GM21619 (cell line): ENCODE measurements around the gene CLDN22.

Experiments used
- ATAC-seq: cut with Tn5 transposase; IDR thresholded peaks from one replicate; pipeline ENCODE4 v1.9.1; 2021; ENCODE audit not compliant: unreplicated experiment

The CLDN22 gene

DNA sequence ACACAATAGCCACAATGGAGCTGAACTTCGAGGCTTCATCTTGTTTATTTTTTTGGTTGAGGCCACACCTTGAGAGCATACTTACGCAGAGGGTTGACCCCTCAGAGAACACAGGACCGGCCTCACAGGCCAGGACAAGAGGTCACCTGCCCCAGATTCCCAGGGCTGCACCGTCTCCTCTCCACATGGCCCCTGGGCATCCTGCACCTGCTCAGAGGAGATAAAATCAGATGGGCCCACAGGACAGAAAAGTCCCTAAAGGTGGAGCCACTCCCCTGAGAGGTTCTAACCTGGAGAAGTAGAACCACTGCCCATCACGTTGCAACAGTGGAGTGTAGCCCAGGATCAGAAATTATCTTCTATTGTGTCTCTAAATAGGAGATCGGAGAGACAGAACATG, 3.2 kb upstream of the CLDN22 start:
- ATAC-seq = no peak

DNA sequence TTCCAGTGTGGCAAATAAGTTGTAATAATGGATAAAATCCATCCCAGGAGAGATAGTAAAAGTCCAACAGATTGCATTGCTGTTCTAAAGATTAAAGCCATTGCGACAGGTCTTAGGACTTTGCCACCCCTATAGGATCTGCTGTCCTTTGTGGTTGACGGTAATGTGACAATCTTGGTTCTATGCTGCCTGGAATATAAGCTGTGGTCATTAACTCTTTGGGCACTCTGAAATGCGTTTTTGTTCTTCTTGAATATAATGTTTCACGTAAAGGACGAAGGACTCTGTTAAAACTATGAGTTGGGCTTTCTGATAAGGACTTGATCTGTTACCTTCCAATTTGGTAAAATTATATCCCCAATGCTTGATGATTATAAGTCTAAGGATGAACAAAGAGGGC, 2.2 kb upstream of the CLDN22 start, which contains the start of gene CLDN24:
TSS of gene CLDN24 (minus strand) at position 101 of the 400 bp plus-strand sequence. CDS start at position 101, 0 bp downstream.
- ATAC-seq = no peak

DNA sequence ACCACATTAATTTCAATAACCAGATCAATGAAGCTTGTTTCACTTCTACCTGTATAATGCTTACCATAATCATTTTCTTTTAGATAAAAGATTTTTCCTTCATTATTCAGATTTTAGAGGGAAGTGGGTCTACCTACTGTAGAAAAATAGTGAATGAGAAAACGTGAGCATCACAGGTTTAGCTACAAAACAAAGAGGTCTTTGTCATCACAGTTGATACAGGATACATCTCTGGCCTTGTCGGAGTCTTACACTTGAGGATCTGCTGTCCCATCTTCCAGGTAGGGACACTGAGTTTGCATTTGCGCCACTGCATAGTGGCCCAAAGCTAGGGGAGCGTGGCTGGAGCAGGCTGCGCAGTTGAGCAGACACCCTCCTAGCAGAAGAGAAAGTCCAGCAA, 1.4 kb upstream of the CLDN22 start:
- ATAC-seq = no peak

DNA sequence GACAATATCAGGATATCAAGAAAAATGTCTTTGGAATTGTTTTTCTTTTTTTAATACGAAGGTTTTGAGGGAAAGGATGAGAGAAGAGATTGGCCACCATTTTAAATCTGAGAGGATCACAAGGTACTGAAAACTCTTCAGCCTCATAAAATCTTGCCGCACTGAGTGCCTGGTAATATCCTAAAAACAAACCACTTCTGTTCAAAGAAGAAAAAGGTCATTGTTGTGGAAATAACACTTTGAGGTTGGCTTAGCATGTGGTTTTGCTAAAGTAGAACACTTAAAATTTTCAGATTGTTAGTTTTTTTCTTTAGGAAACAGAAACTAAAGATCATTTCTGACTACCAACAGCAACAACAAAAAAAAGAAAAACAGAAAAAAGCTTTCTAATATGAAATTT, 1.0 kb upstream of the CLDN22 start:
- peak; percentile 66 for ATAC-seq

DNA sequence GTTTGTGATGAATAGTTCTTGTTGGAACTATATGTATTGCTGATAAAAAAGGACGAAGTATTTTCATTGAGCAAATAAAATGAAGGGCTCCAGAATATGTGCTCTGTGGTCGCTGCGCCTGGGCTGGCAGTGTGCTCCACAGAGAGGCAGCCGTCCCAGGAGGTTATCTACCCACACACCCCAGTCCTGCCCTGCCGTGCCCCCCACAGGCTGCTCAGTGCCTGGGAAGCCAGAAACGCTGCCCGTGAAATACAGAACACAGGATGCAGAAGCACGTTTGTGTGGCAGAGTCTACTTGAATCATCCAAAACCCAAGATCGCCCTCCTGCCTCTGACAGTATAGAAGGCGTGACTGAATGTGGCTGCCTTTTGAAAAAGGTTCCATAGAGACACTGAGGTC, 1.4 kb downstream of the CLDN22 start:
- no peak for ATAC-seq

DNA sequence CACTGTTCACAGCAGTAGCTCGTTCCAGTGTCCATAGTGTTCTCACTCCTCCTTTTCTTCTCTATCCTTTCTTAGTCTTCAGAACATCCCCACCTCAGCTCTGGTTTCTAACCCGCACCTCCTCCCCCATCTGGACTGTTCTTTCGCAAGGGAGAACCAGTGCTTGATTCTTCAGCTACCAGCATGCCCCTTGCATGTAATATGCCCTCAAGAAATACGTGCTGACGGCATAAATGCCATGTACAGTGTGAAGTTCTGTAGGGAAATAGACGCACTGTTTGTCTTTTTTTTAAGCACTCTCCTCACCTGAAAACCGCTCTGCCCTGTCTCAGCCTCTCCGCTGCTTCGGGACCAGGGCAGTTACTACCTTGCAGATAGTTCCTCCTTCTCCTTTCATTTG, 5.3 kb downstream of the CLDN22 start:
- ATAC-seq = no peak

DNA sequence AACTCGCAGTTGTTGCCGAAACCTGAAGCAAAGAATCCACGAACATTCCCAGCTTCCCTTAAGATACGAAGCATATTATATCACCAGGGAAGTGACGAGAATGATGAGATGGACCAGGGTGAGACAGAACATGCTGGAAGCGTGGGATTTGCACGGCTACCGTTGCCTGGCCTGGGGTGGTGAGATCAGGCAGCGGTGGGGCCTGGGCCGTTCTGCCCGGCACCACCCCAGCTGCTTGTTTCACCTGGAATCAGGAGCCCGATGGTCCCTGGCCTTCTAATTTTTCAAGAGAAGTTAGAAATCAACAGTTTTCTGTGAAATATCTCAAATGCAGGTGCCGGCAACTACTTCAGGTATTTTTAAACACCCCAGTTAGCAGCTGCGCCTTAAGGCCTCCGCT, 5.7 kb downstream of the CLDN22 start:
- no peak for ATAC-seq

DNA sequence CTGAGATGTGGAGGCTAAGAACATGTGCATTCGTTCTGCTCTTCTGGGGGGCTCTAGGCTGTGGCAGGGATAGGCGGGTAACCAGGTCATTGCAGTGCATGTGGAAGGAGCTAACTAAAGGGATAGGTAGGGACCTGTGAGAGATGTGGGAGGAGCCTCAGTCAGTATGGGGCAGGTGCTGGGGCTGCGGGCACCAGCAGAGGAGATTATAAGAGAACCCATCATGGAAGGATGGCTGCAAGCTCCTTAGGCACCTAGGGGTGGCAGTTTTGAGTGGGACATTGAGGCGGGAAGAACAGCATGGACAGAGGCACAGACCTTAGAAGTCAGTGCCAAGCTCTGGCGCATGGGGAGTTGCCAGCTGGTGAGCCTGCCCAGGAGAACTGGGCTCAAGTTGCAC, 7.2 kb downstream of the CLDN22 start:
- ATAC-seq = no peak

DNA sequence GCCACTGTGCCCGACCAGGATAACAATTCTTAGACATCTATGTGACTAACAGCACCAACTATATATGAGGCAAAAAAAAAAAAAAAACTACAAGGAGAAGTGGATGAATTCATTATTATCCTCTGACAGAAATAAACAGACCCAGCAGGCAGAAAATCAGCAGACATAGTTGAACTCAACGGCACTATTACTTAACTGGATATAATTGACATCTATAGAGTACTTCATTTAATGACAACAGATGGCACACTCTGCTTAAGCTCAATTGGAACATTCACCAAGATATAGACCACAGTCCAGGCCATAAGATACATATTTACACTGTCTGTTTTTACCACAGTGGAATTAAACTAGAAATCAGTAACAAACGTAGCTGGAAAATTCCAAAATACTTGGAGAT, 13.3 kb downstream of the CLDN22 start:
- ATAC-seq = no peak

DNA sequence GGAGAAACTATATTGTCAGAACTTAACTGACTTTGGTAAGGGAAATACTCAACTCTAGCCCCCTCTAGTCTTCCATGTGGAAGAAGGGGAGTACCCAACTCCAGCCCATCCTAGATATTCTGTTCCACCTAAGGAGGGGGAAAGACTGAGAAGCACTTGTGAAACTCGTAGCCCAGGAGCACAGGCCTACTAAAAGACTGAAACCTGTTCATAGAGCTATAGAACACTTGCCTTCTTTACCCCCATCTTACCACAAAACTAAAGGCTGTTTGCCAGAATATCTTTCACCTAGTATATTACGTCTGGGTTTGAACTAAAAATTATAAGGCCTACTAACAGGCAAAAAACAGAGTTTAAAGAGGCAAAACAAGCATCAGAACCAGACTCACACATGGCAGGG, 15.5 kb downstream of the CLDN22 start:
- no peak for ATAC-seq

DNA sequence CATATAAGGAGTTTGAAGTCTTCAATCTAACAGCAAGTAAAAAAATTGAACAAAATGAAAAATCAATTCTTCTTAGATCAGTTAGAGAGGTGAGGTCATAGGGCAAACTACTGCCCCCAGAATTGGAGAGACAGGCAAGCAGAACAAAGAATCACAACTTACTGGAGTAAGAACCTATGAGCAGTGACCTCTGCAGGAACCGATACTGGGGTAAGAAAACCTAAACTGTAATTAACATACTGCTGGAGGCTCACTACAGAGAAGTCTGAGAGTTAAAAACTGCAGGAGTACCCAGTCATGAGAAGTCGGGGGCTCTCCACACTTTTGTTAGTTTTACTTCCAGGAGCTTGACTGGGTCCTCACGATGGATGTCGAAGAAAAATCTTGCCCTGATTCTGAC, 16.0 kb downstream of the CLDN22 start:
- ATAC-seq = peak; percentile 44

DNA sequence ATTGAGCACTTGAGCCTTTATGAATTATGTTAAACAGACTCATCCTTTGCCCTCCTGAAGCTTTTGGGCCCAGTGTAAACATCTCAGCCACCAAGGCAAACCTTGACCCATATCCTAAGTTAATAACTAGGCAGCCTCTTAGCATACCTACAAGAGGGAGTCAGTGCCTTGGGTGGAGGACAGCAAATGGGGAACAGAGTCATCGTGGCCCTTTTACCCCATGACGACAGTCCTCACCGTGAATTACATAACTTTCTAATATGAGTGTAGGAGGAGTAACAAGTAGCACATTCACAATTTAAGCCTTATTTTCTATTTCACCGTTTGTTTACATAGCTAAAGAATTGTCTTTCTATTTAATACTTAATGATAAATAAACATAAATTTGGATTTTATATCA, 16.8 kb downstream of the CLDN22 start:
- ATAC-seq = no peak

DNA sequence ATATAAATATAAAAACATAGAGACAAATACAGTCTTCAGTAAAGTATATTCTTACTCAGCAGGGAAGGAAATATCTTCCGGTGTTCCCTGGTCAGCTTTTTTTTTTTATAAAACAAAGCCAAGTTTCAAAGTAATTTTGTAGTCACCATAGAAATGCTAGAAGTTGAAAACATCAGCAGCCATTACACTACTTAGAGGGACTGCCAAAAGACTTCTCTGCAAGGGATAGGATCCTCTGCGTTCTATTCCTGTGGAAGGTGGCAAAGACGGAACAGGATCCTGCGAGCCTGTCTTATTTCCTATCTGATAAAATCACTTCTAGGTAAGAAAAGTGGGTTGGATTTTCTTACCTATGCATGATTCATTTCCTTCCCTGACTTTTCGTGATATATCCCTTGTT, 19.4 kb downstream of the CLDN22 start:
- no peak for ATAC-seq

DNA sequence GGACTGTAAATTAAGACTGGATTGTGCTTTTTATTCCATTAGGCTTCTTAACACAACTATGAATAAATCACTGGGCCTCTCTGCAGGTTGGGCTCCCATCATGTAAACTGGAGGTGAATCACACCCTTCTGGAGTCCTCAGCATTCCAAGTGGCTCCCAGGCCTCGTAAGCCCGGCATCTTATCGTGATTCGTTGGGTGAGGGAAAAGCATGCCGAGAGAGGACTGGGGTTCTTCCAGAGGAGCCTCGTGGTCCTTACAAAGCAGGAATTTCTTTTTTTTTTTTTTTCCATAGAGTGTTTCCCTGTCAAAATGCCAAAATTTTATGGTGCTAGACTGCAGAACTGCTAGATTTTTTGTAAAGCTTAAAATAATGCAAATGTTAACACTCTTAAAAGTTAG, 20.0 kb downstream of the CLDN22 start:
- no peak for ATAC-seq

DNA sequence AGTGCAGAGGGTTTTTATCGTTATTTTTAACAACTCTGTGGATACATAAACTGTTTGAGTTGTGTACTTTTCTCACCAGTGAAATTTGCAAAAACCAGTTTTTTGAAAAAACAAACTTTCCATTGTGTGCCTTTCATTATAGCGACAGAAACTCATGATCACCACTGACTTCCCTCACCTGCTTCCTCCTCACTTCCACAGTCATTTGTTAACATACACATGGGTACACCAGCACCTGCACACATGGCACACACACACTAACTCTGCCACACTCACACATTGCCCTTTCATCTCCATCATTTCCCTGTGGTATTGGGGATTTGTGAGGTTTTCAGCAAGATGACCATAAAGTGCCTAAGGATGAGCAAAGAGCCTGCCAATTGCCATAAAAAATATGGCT, 20.6 kb downstream of the CLDN22 start:
- ATAC-seq = no peak

DNA sequence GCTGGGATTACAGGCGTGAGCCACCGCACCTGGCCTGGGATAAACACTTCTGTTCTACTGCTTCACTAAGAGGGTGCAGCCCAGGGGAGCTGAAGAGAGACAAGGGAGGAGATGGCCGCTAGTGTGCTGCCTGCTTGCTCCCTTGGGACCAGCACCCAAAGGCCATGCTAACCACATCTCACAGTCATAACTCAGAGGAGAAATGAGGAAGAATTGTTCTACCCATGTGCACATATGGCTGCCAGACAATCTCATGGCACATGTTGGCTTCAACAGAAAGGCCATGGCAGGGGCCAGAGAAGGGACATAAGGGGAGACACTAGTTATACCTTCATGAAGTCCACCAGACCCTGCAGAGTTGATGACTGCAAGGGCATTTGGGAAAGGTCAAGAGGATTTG, 22.4 kb downstream of the CLDN22 start:
- peak; percentile 79 for ATAC-seq

DNA sequence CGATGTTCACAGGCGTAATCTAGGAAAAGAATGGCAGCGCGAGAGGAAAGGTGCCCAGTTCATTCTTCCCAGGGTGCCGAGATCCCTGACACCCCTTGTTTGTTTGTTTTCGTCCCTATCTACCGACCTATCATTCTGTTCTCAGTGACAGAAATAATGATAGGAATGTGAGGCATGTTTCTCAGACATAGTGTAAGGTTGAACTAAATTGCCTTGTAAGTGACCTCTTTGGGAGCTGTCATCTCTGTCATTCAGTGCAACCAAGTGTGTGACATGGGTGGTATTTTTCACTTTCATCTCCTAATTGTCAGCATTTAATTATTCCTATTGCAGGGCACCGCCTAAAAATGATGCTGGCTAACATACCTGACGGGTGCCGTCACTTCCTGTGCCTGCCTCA, 24.4 kb downstream of the CLDN22 start:
- no peak for ATAC-seq

DNA sequence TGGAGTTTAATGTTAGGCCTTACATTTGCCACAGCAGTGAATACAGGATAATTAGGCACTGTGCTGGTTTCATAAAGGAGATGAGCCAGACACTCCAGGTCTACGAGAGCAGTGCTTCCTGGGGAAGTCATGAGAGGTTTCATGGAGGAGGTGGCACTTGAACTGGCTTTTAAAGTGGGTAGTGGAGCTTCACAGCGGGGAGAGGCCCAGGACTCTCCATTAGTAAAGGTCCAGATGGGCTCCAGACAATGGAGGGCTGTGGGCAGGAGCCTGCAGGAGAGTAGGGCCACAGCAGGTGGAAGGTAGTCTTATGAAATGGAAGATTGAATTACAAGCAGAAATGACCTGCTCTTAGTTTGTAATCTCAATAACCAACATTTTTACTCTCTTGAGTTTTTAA, 29.0 kb downstream of the CLDN22 start:
- no peak for ATAC-seq

DNA sequence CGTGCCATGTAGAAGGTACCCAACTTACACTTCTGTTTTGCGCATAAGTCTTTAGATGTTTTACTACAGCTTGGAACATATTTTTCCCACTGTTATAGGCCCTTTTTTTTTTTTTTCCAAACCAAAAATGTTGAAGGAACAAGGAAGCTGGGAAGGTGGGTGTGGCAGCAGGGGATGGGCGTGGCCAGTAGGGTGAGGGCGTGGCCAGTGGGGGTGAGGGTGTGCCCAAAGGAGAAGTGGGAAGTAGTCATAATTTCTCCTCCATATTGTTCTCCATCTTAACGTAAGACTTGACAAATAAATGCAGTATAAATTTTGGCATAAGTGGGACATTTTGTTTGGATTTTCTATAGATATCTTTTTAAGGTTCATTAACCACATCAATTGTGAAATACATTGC, 30.4 kb downstream of the CLDN22 start:
- no peak for ATAC-seq

DNA sequence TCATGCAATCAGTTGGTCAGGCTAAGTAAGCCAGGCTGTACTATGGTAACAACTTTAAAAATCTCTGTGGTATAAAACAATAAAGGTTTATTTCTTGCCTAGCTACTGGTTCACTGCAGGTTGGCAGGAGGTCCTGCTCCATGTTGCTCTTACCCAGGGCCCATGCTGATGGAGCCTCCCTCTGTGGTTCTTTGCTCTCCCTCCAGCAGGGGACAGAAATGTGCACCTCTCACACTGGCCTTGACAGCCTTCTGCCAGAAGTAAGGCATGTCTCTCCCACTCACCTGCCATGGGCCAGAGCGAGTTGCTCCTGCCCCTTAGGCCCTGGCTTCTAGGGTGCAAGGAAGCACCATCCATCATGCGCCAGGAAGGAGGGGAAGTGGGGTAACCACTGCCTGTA, 31.1 kb downstream of the CLDN22 start:
- ATAC-seq = no peak

DNA sequence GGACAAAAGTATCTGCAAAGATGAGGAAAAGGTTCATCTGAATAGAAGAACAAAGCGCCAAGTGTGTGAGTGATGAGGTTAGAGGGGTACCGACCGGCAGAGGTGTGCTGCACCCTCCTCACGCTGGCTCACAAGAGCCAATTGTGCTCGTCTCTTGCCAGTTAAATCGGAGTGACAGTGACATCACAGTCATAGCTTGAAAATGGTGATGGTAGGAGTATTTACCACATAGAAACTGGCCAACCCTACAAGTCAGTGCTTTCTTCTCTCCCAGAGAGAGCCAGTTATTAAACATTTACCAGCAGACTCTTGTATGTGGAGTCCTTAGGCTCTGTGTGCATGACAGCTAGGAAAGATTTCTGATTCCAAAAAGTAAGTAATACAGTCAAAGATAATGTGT, 32.4 kb downstream of the CLDN22 start:
- ATAC-seq = peak; percentile 83

DNA sequence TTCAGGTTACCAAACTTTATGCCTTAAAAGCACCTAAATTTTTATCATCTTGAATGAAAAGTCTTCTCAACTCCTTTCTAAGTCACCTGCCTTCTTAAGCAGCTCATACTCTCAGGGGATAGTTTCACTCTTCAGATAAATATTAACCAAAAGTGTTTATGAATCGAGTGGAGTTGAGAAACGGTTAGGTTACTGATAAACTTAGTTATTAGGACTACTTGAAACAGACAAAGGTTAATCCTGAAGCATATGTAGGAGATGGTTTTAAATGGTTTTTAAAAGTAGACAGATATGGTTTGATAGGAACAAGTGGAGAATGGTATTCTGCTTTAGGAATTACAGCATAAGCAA, 32.8 kb downstream of the CLDN22 start:
- ATAC-seq = peak; percentile 78

DNA sequence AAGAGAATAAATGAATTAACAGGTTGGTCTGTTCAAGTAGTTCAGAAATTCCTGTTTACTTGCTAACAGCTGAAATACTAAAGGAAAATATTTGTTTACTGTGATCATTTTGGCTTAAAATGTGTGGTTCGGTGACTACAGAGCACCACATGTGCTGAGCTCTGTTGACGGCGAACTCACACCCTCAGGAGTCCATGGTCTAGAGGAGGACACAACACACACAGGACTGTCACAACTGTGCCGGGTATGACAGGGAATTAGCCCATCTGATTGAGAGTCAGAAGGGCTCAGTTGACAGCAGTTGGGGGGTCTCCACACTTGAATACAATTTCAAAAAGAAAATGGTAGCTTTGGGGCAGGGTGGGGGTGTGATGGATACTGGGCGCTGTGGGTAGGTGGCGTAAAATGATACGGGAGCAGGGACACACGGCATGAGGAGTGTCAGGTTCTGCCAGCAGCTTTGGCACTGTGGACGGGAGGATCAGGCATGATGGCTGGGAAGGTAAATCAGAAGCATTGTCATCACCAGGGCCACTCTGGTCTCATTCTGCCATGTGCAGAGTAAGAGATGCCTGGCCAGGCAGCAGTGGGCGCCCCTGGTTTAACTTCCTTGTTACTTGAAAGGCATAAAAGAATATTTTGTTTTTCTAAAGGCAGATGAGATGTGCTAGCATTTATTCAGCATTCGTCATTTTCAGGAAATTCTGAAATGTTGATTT, 33.3 kb downstream of the CLDN22 start:
- peak; percentile 20 for ATAC-seq
